Activated naive CD8-positive, alpha-beta T cell treated with anti-CD3 and anti-CD28 coated beads, Interleukin-2, amount 10 ng/mL, durations not matched to agents 7 days and 5 days (primary cell): Measurements from ENCODE around the gene NDOR1. TPM values are rescaled to one million over a fixed set of nuclear protein-coding genes. Genes with fewer than 3 reads are reported as not detected.
"Not testable (repeated sequence)": the region's sequence is repeated elsewhere in the genome, so short reads cannot be mapped to it uniquely, and the experiment has no call there.

ENCODE experiments used
- ATAC-seq: fragments of 150-1000 bp; cut with Tn5 transposase; one replicate; pipeline ENCODE4 v1.10.0; 2021; ENCODE audit warnings: low read depth, moderate library complexity
- POLR2A ChIA-PET: fragments of 350-600 bp; sonication (Branson Sonifier 250); formaldehyde crosslinking; loops from one replicate; lab custom pipeline; 2021; ENCODE audit warnings: antibody characterized with exemption; lab: Charles Lee
- DNase-seq: peaks from one replicate; pipeline ENCODE4 v3.0.0; 2021
- H3K27ac Mint-ChIP-seq: one replicate; pipeline ENCODE4 v1.8.0; 2022; ENCODE audit warnings: mild to moderate bottlenecking, mixed read lengths
- H3K27me3 Mint-ChIP-seq: one replicate; pipeline ENCODE4 v1.8.0; 2022; ENCODE audit warnings: mild to moderate bottlenecking, moderate library complexity, mixed read lengths
- H3K36me3 Mint-ChIP-seq: one replicate; pipeline ENCODE4 v1.8.0; 2021; ENCODE audit warnings: mild to moderate bottlenecking, mixed read lengths
- H3K4me1 Mint-ChIP-seq: one replicate; pipeline ENCODE4 v1.8.0; 2021; ENCODE audit warnings: mixed read lengths
- H3K4me3 Mint-ChIP-seq: one replicate; pipeline ENCODE4 v1.8.0; 2022; ENCODE audit warnings: mild to moderate bottlenecking, moderate library complexity, mixed read lengths
- H3K9me3 Mint-ChIP-seq: one replicate; pipeline ENCODE4 v1.8.0; 2021; ENCODE audit warnings: mixed read lengths
- total RNA-seq, 2 experiments: library from RNA; stranded (reverse); gene quantifications; one replicate each; pipeline ENCODE4 v1.2.3, GENCODE V29; 2021

The NDOR1 gene
- total RNA-seq, 2 experiments from 2014 or later, result 38.8 to 39.8 TPM

DNA sequence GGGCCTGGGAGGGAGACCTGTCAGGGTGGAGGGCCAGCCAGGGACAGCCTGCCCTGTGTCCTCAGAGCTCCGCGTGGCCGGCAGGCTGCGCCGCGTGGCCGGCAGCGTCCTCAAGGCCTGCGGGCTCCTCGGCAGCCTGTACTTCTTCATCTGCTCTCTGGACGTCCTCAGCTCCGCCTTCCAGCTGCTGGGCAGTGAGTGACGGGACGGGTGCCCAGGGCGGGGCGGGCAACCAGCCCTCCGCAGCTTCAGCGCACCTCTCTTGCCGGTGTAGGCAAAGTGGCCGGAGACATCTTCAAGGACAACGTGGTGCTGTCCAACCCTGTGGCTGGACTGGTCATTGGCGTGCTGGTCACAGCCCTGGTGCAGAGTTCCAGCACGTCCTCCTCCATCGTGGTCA, 27.0 kb downstream of the NDOR1 start:
- no peaks in the 10 kb centered on the region for H3K36me3 Mint-ChIP-seq
- no peaks in the 10 kb centered on the region for H3K9me3 Mint-ChIP-seq
- POLR2A ChIA-PET, result interaction anchor here (1.1 kb wide), 1 partner anchor 10 kb away, joined by 3 read pairs; no protein-coding TSS in a partner anchor
- H3K4me3 Mint-ChIP-seq, result no peak overlapping the region
- H3K4me1 Mint-ChIP-seq, result peaks cover 2% of the 10 kb centered on the region
- ATAC-seq, result no peak
- H3K27me3 Mint-ChIP-seq, result peaks cover 2% of the 10 kb centered on the region
- no peak for DNase-seq
- H3K27ac Mint-ChIP-seq, result no peak overlapping the region

DNA sequence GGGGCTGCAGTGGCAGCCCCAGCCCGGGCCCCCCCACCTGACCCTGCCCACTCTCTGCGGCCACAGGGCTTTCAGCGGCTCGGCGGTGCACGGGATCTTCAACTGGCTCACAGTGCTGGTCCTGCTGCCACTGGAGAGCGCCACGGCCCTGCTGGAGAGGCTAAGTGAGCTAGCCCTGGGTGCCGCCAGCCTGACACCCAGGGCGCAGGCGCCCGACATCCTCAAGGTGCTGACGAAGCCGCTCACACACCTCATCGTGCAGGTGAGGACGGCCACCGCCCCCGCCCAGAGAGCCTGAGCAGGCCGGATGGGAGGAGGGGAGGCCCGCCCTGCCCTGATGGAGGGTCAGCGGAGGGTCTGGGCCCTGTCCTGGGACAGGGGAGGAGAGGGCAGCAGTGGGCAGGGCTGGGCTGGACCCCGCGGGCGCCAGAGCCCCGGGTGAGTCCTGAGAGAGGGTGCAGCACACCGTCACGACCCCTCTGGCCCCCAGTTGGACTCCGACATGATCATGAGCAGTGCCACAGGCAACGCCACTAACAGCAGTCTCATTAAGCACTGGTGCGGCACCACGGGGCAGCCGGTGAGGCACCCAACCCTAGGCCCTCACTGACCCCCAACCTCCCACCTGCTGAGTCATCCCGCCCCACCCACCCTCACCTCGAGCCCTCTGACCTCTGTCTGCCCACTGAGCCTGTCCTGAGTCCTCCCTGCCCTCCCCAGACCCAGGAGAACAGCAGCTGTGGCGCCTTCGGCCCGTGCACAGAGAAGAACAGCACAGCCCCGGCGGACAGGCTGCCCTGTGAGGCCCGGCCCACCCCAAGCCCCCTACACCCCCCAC, 27.9 kb downstream of the NDOR1 start:
- POLR2A ChIA-PET, result interaction anchor here (1.1 kb wide), 1 partner anchor 9 kb away, joined by 3 read pairs; no protein-coding TSS in a partner anchor
- no peak for ATAC-seq
- no peak overlapping the region for H3K27ac Mint-ChIP-seq

DNA sequence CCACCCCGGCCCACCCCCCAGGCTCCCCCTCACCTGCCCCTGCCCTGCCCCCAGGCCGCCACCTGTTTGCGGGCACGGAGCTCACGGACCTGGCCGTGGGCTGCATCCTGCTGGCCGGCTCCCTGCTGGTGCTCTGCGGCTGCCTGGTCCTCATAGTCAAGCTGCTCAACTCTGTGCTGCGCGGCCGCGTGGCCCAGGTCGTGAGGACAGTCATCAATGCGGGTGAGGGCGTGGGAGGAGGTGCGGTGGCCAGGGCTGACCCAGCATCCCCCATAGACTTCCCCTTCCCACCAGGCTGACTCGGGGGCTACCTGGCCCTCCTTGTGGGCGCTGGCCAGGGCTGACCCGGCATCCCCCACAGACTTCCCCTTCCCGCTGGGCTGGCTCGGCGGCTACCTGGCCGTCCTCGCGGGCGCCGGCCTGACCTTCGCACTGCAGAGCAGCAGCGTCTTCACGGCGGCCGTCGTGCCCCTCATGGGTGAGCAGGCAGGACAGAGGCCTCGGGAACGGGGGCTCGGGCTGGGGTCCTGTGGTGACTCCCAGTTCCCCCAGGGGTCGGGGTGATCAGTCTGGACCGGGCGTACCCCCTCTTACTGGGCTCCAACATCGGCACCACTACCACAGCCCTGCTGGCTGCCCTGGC, 28.7 kb downstream of the NDOR1 start:
- POLR2A ChIA-PET, result no interaction called here
- DNase-seq (no peak), ATAC-seq (no peak)
- Mint-ChIP-seq H3K27ac (no peak overlapping the region), H3K27me3 (no peaks in the 10 kb centered on the region), H3K36me3 (no peaks in the 10 kb centered on the region), H3K4me1 (peaks cover 5% of the 10 kb centered on the region), H3K4me3 (no peak overlapping the region), H3K9me3 (no peaks in the 10 kb centered on the region)

More for the DNA sequence above, 27.9 kb downstream of the NDOR1 start:
- no peak for DNase-seq
- Mint-ChIP-seq H3K4me3 (no peak overlapping the region), H3K9me3 (no peaks in the 10 kb centered on the region), H3K4me1 (peaks cover 3% of the 10 kb centered on the region), H3K36me3 (no peaks in the 10 kb centered on the region), H3K27me3 (no peaks in the 10 kb centered on the region)

DNA sequence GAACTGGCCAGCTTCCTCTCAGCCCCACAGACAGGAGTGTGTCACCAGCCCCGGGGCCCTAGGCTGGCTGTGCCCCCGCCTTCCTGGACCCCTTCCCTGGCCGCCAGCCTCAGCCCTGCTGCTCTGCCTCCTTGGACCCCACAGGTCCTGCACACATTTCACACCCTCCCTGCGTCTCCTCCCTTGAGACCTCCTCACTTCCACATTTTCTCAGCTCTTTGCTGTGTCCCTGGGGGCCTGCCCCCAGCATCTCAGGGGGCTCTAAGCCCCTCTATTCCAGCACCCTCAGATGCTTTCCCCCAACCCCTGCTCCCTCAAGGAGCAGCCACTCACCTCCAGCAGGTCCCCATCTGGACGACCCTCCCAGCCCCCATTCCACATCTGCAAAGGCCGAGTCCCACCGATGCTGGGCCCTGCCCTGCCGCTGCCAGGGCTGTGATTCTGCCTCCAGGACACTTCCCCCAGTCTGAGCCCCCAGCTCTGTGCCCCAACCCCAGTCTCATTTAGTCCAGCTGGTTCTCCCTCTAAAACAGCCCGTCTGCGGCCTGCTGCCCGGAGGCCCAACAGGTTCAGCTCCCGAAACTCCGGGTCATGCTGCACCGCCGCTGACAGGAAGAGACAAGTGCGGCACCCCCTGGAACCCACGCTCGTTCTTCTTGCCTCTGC, 29.4 kb downstream of the NDOR1 start:
- Mint-ChIP-seq H3K36me3 (no peaks in the 10 kb centered on the region), H3K4me1 (peaks cover 8% of the 10 kb centered on the region), H3K27me3 (no peaks in the 10 kb centered on the region), H3K27ac (no peak overlapping the region), H3K9me3 (no peaks in the 10 kb centered on the region), H3K4me3 (no peak overlapping the region)
- POLR2A ChIA-PET, result interaction anchor here (1.1 kb wide), 1 partner anchor 165 kb away, joined by 3 read pairs; no protein-coding TSS in a partner anchor
- DNase-seq, result no peak
- no peak for ATAC-seq

DNA sequence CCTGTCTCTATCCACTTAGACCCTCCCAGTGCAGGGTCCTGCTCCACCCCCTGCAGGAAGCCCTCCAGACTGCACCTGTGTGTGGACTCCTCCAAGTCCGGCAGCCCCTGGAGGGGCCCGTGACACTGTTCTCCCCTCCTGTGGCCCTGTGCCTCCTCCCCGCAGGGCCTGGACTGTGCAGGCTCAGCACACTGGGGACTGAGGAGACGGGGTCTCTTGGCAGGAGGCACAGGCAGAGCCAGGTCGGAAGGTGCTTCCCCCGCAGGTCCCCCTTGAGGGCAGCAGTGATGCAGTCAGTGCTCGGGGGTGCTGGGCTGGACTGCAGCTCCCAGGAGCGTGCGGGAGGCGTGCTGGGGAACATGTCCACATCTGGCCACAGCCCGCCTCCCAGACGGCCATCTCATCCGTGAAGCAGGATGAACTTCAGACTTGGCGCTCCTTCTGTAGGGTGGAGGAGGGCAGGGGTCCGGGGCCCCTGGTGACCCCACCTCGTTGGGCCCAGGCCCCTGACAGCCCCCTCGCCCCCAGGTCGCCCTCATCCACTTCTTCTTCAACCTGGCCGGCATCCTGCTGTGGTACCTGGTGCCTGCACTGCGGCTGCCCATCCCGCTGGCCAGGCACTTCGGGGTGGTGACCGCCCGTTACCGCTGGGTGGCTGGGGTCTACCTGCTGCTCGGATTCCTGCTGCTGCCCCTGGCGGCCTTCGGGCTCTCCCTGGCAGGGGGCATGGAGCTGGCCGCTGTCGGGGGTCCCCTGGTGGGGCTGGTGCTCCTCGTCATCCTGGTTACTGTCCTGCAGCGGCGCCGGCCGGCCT, 30.1 kb downstream of the NDOR1 start:
- Mint-ChIP-seq H3K9me3 (no peaks in the 10 kb centered on the region), H3K36me3 (no peaks in the 10 kb centered on the region), H3K27ac (peak overlapping the region; percentile 30), H3K4me3 (no peak overlapping the region), H3K4me1 (peaks cover 8% of the 10 kb centered on the region), H3K27me3 (no peaks in the 10 kb centered on the region)
- DNase-seq, result peak; percentile 36
- ATAC-seq, result no peak
- POLR2A ChIA-PET, result interaction anchor here (1.0 to 1.2 kb wide), 6 partner anchors 21 to 189 kb away, joined by 3 to 8 read pairs (median 4); partner anchors contain the start of genes ANAPC2, NPDC1, SSNA1 and TPRN

DNA sequence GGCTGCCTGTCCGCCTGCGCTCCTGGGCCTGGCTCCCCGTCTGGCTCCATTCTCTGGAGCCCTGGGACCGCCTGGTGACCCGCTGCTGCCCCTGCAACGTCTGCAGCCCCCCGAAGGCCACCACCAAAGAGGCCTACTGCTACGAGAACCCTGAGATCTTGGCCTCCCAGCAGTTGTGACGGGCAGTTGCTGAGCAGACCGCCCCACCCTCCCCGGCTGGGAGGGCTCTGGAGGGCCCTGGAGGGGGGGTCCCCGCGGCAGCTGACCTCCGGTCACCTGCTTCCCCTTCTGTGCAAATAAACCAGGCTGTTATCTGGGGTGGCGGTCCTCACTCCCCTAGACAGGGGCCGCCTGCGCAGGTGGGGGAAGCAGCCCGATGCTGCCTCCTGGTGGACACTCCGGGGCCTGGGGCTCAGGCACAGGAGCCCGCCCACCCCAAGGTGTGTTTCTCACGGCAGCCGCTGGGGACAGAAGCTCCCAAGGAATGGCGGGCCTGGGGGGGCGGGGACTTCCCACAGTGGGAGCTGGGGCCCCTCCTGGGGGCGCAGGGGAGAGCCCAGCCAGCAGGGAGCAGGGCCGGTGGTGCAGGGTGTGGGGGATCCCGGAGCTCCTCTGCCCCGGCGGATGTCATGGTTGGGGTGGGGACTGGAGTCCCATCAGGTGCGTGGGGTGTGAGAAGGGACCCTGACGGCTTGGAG, 30.9 kb downstream of the NDOR1 start:
- peaks cover 8% of the 10 kb centered on the region for H3K4me1 Mint-ChIP-seq
- ATAC-seq, result peak; percentile 25
- H3K27ac Mint-ChIP-seq, result no peak overlapping the region
- peaks cover 3% of the 10 kb centered on the region for H3K36me3 Mint-ChIP-seq
- no peaks in the 10 kb centered on the region for H3K9me3 Mint-ChIP-seq
- no peaks in the 10 kb centered on the region for H3K27me3 Mint-ChIP-seq
- peak; percentile 93 for DNase-seq
- no peak overlapping the region for H3K4me3 Mint-ChIP-seq
- POLR2A ChIA-PET, result interaction anchor here (0.6 to 1.2 kb wide), 8 partner anchors 19 to 190 kb away, joined by 3 to 8 read pairs (median 4); partner anchors contain the start of genes ANAPC2, MAN1B1, NELFB and NPDC1

DNA sequence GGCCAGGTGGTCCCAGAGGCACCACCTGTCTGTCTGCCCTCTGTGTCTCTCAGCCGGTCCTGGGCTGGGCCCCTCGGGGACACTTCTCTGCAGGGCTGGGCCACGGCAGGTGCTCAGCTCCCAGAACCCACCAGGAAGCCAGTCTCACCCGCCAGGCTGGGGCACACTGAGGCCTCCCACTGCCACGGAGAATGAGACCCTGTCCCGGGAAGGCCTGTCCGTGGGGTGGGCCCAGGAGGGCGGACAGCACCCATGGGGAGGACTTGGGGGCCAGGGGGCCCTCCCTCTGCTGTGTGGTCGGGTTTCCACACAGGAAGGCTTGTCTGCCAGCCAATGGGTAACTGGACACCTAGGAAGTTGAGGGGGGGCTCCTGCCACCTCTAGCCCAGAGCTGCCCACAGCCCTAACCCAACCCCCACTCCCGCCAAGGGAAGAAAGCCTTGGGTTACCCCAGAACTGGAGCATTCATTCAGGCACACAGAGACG, 31.5 kb downstream of the NDOR1 start:
- Mint-ChIP-seq H3K4me3 (no peak overlapping the region), H3K36me3 (peaks cover 4% of the 10 kb centered on the region), H3K9me3 (no peaks in the 10 kb centered on the region), H3K27ac (no peak overlapping the region), H3K4me1 (peaks cover 8% of the 10 kb centered on the region), H3K27me3 (no peaks in the 10 kb centered on the region)
- no peak for ATAC-seq
- DNase-seq, result no peak
- POLR2A ChIA-PET, result interaction anchor here (0.6 to 1.2 kb wide), 8 partner anchors 18 to 190 kb away, joined by 3 to 8 read pairs (median 4); partner anchors contain the start of genes ANAPC2, MAN1B1, NELFB and NPDC1

DNA sequence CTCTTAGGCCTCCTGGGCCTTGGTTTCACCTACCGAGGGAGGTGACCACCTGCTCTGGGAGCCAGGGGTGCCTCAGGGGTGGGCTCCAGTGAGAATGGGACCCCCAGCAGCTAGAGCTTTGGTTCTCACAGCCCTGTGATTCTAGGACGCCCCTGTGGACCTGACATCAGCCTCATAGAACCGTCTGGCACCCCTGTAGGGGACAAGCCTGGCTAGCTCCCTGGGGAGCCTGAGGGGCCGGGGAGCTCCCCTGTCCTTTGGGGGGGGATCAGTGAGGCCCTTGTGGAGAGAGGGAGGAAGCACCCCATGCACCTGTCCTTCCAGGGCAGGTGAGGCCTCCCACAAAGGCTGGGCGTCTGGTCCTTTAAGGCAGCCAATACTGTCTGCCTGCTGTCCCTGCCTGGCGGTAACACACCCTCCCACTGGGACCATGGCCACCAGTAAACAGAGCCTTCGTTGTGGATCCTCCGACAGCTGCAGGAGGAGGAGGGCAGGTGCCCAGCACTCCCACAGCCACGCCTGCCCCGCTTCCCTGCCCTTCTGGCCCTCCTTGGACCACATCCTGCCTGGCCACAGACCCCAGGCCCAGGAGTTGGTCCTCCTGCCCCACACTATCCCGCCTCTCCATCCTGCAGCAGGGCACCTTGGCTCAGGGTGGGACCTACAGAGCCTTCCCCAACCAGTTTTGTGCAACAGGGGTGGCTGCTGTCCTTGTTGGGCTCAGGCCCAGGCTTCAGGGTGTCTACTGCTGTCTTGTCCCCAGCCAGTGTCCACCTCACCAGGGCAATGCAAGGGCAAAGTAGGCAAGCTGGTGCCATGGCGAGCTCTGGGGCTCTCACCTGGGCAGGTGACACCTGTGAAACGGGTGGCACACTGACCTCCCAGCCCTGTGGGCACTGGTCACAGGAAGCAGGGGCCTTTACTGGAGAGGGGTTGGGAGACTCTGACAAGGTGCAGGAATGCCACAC, 32.5 kb downstream of the NDOR1 start:
- no peaks in the 10 kb centered on the region for H3K9me3 Mint-ChIP-seq
- H3K27ac Mint-ChIP-seq, result no peak overlapping the region
- H3K36me3 Mint-ChIP-seq, result peaks cover 14% of the 10 kb centered on the region
- POLR2A ChIA-PET, result interaction anchor here (1.5 kb wide), 1 partner anchor 108 kb away, joined by 5 read pairs; no protein-coding TSS in a partner anchor
- H3K4me1 Mint-ChIP-seq, result peaks cover 15% of the 10 kb centered on the region
- ATAC-seq (no peak), DNase-seq (no peak)
- no peaks in the 10 kb centered on the region for H3K27me3 Mint-ChIP-seq
- H3K4me3 Mint-ChIP-seq, result no peak overlapping the region

DNA sequence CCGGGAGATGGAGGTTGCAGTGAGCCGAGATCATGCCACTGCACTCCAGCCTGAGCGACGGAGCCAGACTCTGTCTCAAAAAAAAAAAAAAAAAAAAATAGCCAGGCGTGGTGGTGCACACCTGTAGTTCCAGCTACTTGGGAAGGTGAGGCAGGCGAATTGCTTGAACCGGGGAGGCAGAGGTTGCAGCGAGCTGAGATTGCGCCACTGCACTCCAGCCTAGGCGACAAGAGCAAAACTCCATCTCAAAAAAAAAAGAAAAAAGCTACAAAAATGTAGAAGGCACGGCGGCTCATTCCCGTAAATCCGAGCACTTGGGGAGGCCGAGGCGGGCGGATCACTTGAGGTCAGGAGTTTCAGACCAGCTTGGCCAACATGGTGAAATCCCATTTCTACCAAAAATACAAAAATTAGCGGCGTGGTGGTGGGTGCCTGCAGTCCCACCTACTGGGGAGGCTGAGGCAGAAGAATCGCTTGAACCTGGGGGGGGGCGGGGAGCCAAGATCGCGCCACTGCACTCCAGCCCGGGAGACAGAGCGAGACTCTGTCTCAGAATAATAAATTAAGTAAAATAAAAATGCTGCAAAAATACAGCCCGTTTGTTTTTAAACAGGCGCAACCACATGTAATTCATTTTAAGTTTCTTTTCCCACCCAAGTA, 34.2 kb downstream of the NDOR1 start:
- H3K27me3 Mint-ChIP-seq, H3K9me3 Mint-ChIP-seq, DNase-seq, ATAC-seq: not testable (repeated sequence)
- Mint-ChIP-seq H3K36me3 (peaks cover 20% of the 10 kb centered on the region), H3K4me1 (peaks cover 24% of the 10 kb centered on the region), H3K27ac (peak overlapping the region; percentile 34), H3K4me3 (peak overlapping the region; percentile 78)
- POLR2A ChIA-PET, result interaction anchor here (0.6 to 6.7 kb wide), 26 partner anchors 9 to 379 kb away, joined by 3 to 171 read pairs (median 10); partner anchors contain the start of genes ANAPC2, CYSRT1, DPP7 and MAN1B1

DNA sequence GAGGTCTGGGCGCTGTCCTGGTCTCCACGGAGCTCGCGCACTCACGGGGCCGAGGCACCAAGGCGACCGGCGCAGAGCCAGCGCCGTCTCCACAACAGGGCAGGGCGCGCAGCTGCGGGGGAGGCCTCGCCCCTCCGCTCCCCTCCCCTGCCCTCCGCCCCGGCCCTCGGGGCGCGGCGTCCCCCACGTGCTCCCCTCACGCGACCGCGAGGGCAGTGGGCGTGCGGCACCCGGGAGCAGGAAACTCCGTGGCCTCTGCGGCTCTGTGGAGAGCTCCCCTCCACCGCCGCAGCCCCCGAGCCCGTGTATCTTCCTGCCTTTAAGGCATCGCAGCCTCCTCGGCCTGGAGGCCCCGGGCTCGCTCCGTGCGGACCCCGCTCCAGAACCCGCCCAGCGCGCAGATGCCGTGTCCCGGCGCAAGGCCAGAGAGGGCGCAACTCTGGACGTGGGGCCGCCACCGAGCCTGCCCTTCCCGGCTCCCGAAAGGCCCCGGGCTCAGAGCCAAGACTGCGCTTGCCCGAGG, 34.9 kb downstream of the NDOR1 start:
- POLR2A ChIA-PET, result interaction anchor here (0.6 to 6.7 kb wide), 52 partner anchors 9 to 450 kb away, joined by 3 to 171 read pairs (median 5); partner anchors contain the start of genes ANAPC2, ARRDC1, CYSRT1 and DPP7
- DNase-seq, result no peak
- ATAC-seq, result peak; percentile 21
- H3K27me3 Mint-ChIP-seq, result no peaks in the 10 kb centered on the region
- H3K4me3 Mint-ChIP-seq, result peak overlapping the region; percentile 78
- peaks cover 24% of the 10 kb centered on the region for H3K4me1 Mint-ChIP-seq
- peak overlapping the region; percentile 34 for H3K27ac Mint-ChIP-seq
- peaks cover 20% of the 10 kb centered on the region for H3K36me3 Mint-ChIP-seq
- H3K9me3 Mint-ChIP-seq, result no peaks in the 10 kb centered on the region
